H1 (cell line): Measurements from ENCODE around the gene RNF208. TPM values are rescaled to one million over a fixed set of nuclear protein-coding genes. Genes with fewer than 3 reads are reported as not detected.

Experiments
- CTCF ChIA-PET: fragments of 300-600 bp; sonication (Branson Sonifier 250); formaldehyde crosslinking; loops from one replicate; lab custom pipeline; 2021; ENCODE audit not compliant: partially characterized antibody; lab: Charles Lee
- POLR2A ChIA-PET: fragments of 300-600 bp; sonication (Branson Sonifier 250); formaldehyde crosslinking; loops from one replicate; lab custom pipeline; 2021; ENCODE audit warnings: inconsistent platforms; ENCODE audit not compliant: partially characterized antibody; lab: Charles Lee
- DNase-seq, 2 experiments: peaks; one replicate each; pipeline versions ENCODE4 v3.0.0 to v3.0.0-alpha.2; 2010 to 2022; ENCODE audit warnings: low spot score in 2 of 2, low read depth in 1 of 2, mixed read lengths in 1 of 2
- FAIRE-seq: peaks from 2 replicates; lab custom pipeline; 2011; peaks lifted over from hg19 to GRCh38; lab: Jason Lieb, UNC
- H2AFZ ChIP-seq: 2 replicates; pipeline ENCODE4 v1.8.1; 2012; ENCODE audit warnings: low read length, inconsistent platforms
- H2AK5ac ChIP-seq: 2 replicates; pipeline ENCODE4 v1.6.1; 2013; ENCODE audit warnings: low read depth, low read length
- H2BK120ac ChIP-seq: replicated peaks from 2 replicates; pipeline ENCODE3; 2013; ENCODE audit warnings: low read depth, low read length, inconsistent platforms
- H2BK12ac ChIP-seq: 2 replicates; pipeline ENCODE4 v1.6.1; 2013; ENCODE audit warnings: low read depth, low read length
- H2BK15ac ChIP-seq: 2 replicates; pipeline ENCODE4 v1.6.1; 2013; ENCODE audit warnings: low read length
- H2BK20ac ChIP-seq: 2 replicates; pipeline ENCODE4 v1.6.1; 2013; ENCODE audit warnings: low read length
- H2BK5ac ChIP-seq: 2 replicates; pipeline ENCODE4 v1.6.1; 2013; ENCODE audit warnings: low read depth, low read length
- H3K14ac ChIP-seq: 2 replicates; pipeline ENCODE4 v1.6.1; 2013; ENCODE audit warnings: inconsistent platforms; ENCODE audit not compliant: insufficient read length
- H3K18ac ChIP-seq: 2 replicates; pipeline ENCODE4 v1.6.1; 2013; ENCODE audit warnings: low read length; ENCODE audit errors: extremely low read depth
- H3K23ac ChIP-seq: 2 replicates; pipeline ENCODE4 v1.6.1; 2013; ENCODE audit warnings: inconsistent platforms; ENCODE audit not compliant: insufficient read length
- H3K23me2 ChIP-seq: 2 replicates; pipeline ENCODE4 v1.6.1; 2013; ENCODE audit warnings: low read depth, low read length
- H3K27ac ChIP-seq: 2 replicates; pipeline ENCODE4 v1.6.1; 2011; ENCODE audit warnings: low read depth, low read length, inconsistent platforms
- H3K27me3 ChIP-seq, 4 experiments: replicated peaks in 1 of 4; 1 replicate in 1 of 4; 2 replicates in 3 of 4; pipeline versions ENCODE4 v1.6.1 to v1.8.1; 2011 to 2013; ENCODE audit warnings: low read length in 3 of 4, mild to moderate bottlenecking in 3 of 4, inconsistent platforms in 2 of 4, mixed read lengths in 2 of 4, moderate library complexity in 1 of 4; ENCODE audit not compliant: control insufficient read depth in 3 of 4, insufficient read depth in 3 of 4; ENCODE audit errors: extremely low read depth in 1 of 4
- H3K36me3 ChIP-seq, 4 experiments: 2 replicates each; pipeline versions ENCODE4 v1.6.1 to v1.8.1; 2011 to 2013; ENCODE audit warnings: mild to moderate bottlenecking in 4 of 4, low read length in 3 of 4, moderate library complexity in 2 of 4, control low read depth in 1 of 4, inconsistent platforms in 1 of 4; ENCODE audit not compliant: insufficient read depth in 4 of 4, control insufficient read depth in 2 of 4
- H3K4ac ChIP-seq: replicated peaks from 2 replicates; pipeline ENCODE3; 2013; ENCODE audit warnings: low read length, low read depth, mixed read lengths, inconsistent platforms; ENCODE audit not compliant: insufficient read length
- H3K4me1 ChIP-seq, 4 experiments: replicated peaks in 1 of 4; 1 replicate in 1 of 4; 2 replicates in 3 of 4; pipeline versions ENCODE4 v1.6.1 to v1.8.1; 2011 to 2013; ENCODE audit warnings: low read length in 3 of 4, inconsistent platforms in 2 of 4, mixed read lengths in 1 of 4; ENCODE audit not compliant: insufficient read depth in 4 of 4, control insufficient read depth in 3 of 4
- H3K4me2 ChIP-seq, 2 experiments: 2 replicates each; pipeline versions ENCODE4 v1.6.1 to v1.8.1; 2011 to 2013; ENCODE audit warnings: low read depth in 2 of 2, low read length in 2 of 2, control low read depth in 1 of 2, inconsistent platforms in 1 of 2, mild to moderate bottlenecking in 1 of 2; ENCODE audit not compliant: insufficient read depth in 1 of 2
- H3K4me3 ChIP-seq, 4 experiments: fragments of 200-600, 300-600 bp in 1 of 4; sonication (generic), shearing (Covaris generic), sonication (Bioruptor Twin) in 1 of 4; 2 replicates each; pipeline versions ENCODE4 v1.5.1 to v1.8.1; 2011 to 2016; ENCODE audit warnings: low read length in 4 of 4, low read depth in 3 of 4, control low read depth in 2 of 4, inconsistent platforms in 2 of 4, mild to moderate bottlenecking in 2 of 4, mixed read lengths in 1 of 4, moderate library complexity in 1 of 4; ENCODE audit not compliant: insufficient read depth in 2 of 4; ENCODE audit errors: extremely low read depth in 1 of 4
- H3K56ac ChIP-seq: replicated peaks from 2 replicates; pipeline ENCODE3; 2013; ENCODE audit warnings: low read depth, mild to moderate bottlenecking, mixed read lengths, low read length, inconsistent platforms; ENCODE audit not compliant: insufficient read length
- H3K79me1 ChIP-seq: 2 replicates; pipeline ENCODE4 v1.6.1; 2013; ENCODE audit warnings: low read depth, low read length, control low read depth
- H3K79me2 ChIP-seq, 2 experiments: 2 replicates each; pipeline versions ENCODE4 v1.6.1 to v1.8.1; 2012 to 2013; ENCODE audit warnings: low read length in 2 of 2, mild to moderate bottlenecking in 2 of 2, inconsistent platforms in 1 of 2; ENCODE audit not compliant: insufficient read depth in 2 of 2, control insufficient read depth in 1 of 2
- H3K9ac ChIP-seq, 4 experiments: replicated peaks in 1 of 4; 1 replicate in 1 of 4; 2 replicates in 3 of 4; pipeline versions ENCODE4 v1.6.1 to v1.8.1; 2011 to 2013; ENCODE audit warnings: low read depth in 3 of 4, low read length in 3 of 4, control low read depth in 2 of 4, mild to moderate bottlenecking in 2 of 4, moderate library complexity in 2 of 4, inconsistent platforms in 1 of 4; ENCODE audit errors: extremely low read depth in 1 of 4
- H3K9me3 ChIP-seq, 2 experiments: 2 replicates each; pipeline versions ENCODE4 v1.6.1 to v1.8.1; 2012 to 2013; ENCODE audit warnings: mild to moderate bottlenecking in 2 of 2, moderate library complexity in 2 of 2, control low read depth in 1 of 2, inconsistent platforms in 1 of 2, low read depth in 1 of 2, low read length in 1 of 2, mixed read lengths in 1 of 2; ENCODE audit not compliant: insufficient read depth in 2 of 2
- H4K20me1 ChIP-seq, 2 experiments: replicated peaks in 1 of 2; 2 replicates each; pipeline versions ENCODE3 to v1.8.1; 2011 to 2013; ENCODE audit warnings: inconsistent platforms in 2 of 2, low read length in 2 of 2, mild to moderate bottlenecking in 1 of 2; ENCODE audit not compliant: insufficient read depth in 2 of 2, control insufficient read depth in 1 of 2
- H4K5ac ChIP-seq: 2 replicates; pipeline ENCODE4 v1.6.1; 2013; ENCODE audit warnings: low read length, low read depth, mixed read lengths, inconsistent platforms; ENCODE audit not compliant: insufficient read length
- H4K8ac ChIP-seq: 2 replicates; pipeline ENCODE4 v1.8.0; 2013; ENCODE audit warnings: mild to moderate bottlenecking, moderate library complexity, low read length, inconsistent platforms; ENCODE audit not compliant: insufficient read depth; ENCODE audit errors: extremely low read depth
- H4K91ac ChIP-seq: replicated peaks from 2 replicates; pipeline ENCODE3; 2013; ENCODE audit warnings: low read length, mixed read lengths, inconsistent platforms; ENCODE audit not compliant: insufficient read length
- BCL11A ChIP-seq, 2 experiments: IDR thresholded peaks; one replicate each; pipeline ENCODE4 v1.6.1; 2011; ENCODE audit warnings: low read depth in 2 of 2, low read length in 2 of 2, mild to moderate bottlenecking in 2 of 2
- CEBPB ChIP-seq: IDR thresholded peaks from 2 replicates; pipeline ENCODE4 v1.6.1; 2012; ENCODE audit warnings: low read depth, low read length
- GTF2F1 ChIP-seq: IDR thresholded peaks from 2 replicates; pipeline ENCODE4 v1.6.1; 2012; ENCODE audit warnings: low read depth, low read length, improper control_type of control experiment, borderline replicate concordance
- HDAC6 ChIP-seq: IDR thresholded peaks from one replicate; pipeline ENCODE4 v1.7.1; 2012; ENCODE audit warnings: low read depth, mild to moderate bottlenecking, inconsistent platforms, low read length, moderate library complexity
- KDM5A ChIP-seq: fragments of 200-600 bp; IDR thresholded peaks from 2 replicates; pipeline ENCODE4 v1.7.1; 2012; ENCODE audit warnings: mild to moderate bottlenecking, low read length, inconsistent platforms, mixed read lengths
- MAFK ChIP-seq: IDR thresholded peaks from 2 replicates; pipeline ENCODE4 v1.6.1; 2012; ENCODE audit warnings: low read depth, mild to moderate bottlenecking, improper control_type of control experiment, low read length
- POLR2A ChIP-seq, 2 experiments: IDR thresholded peaks; 1 replicate in 1 of 2; 2 replicates in 1 of 2; pipeline ENCODE4 v1.6.1; 2011; ENCODE audit warnings: low read depth in 2 of 2, low read length in 2 of 2, mild to moderate bottlenecking in 2 of 2; ENCODE audit errors: control extremely low read depth in 1 of 2
- RFX5 ChIP-seq: IDR thresholded peaks from 2 replicates; pipeline ENCODE4 v1.6.1; 2011; ENCODE audit warnings: low read depth, low read length, improper control_type of control experiment, borderline replicate concordance
- WGBS, 2 experiments: shearing (Covaris generic) in 1 of 2; methylation state at CpG; one replicate each; pipeline versions ENCODE4 v1.1.6 to v1.1.7; 2013 to 2015; ENCODE audit warnings: low lambda C conversion rate in 2 of 2, mixed read lengths in 2 of 2, inconsistent platforms in 1 of 2, low coverage in 1 of 2, missing lambda C conversion rate in 1 of 2; ENCODE audit not compliant: insufficient replicate concordance in 2 of 2, insufficient coverage in 1 of 2, insufficient read length in 1 of 2; ENCODE audit errors: extremely low coverage in 1 of 2, missing lambda C conversion rate in 1 of 2; 5-methylcytosine and 5-hydroxymethylcytosine counted together
- polyA plus RNA-seq, 7 experiments: library from polyadenylated mRNA; depleted of rRNA in 3 of 7; stranded (reverse) in 5 of 7; unstranded in 2 of 7; fragments of >200 nt in 5 of 7; fragments of 200-250 nt in 2 of 7; gene quantifications; 1 replicate in 5 of 7; 2 replicates in 1 of 7; 4 replicates in 1 of 7; pipeline versions ENCODE4 v1.2.1 to v1.2.3, GENCODE V29; 2011 to 2013; ENCODE audit warnings: missing spikeins in 2 of 7, mixed read lengths in 2 of 7
- total RNA-seq: library from RNA; stranded (reverse); fragmentation: NEBNext Ultra II Directional; extraction: Animal tissue kit (Norgen Biotek cat#: 25700); gene quantifications from 2 replicates; pipeline ENCODE4 v1.2.1, GENCODE V29; 2021

Gene RNF208
- total and polyA plus RNA-seq, 2 of the 8 experiments (the other 6 are each of a cell fraction or from before 2014, with no cell fraction given) = 2.7 to 7.7 TPM

DNA sequence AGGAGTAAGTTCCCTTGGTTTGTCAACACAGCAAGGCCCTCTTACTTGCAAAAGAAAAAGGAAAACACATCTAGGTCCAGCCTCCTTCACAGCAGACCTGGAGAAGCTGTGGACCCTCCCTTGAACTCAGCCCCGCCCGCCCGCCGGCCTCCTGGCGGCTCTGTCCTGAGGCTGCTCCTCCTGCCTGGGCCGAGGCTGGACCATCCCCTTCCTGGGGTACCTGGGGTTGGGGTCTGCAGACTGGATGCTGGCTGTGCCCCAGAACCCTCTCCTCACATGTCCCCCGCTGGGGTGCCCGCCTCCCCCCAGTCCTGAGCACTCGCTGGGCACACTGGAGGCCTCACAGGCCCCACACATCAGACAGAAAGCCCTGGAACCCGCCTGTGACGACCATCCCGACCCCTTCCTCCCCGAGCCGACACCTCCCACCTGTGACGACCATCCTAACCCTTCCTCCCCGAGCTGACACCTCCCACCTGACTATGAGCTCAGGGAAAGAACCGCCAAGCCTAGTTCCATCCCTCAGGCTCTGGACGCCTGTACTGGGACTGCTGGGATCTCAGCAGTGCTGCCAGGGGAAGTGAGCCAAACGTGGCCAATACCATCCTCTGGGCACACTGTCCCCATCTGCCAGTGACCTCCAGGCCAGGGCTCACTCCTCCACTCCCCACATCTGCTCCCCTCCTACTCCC is 43.0 kb downstream of the RNF208 start:
- no peak overlapping the region for H3K27ac ChIP-seq
- ChIA-PET CTCF (interaction anchor here (0.9 to 3.0 kb wide), 6 partner anchors 12 to 111 kb away, joined by 3 to 21 read pairs (median 4); no protein-coding TSS in a partner anchor), POLR2A (interaction anchor here (1.1 to 1.2 kb wide), 2 partner anchors 10 to 22 kb away, joined by 4 read pairs; partner anchors contain the start of genes ANAPC2, SSNA1 and TPRN)
- no peak overlapping the region for H4K91ac ChIP-seq
- H2BK12ac ChIP-seq = no peak overlapping the region
- no peak overlapping the region for H2BK20ac ChIP-seq
- H2AFZ ChIP-seq = no peak overlapping the region
- H2BK120ac ChIP-seq = no peak overlapping the region
- no peak overlapping the region for H3K18ac ChIP-seq
- no peaks in the 10 kb centered on the region for H3K79me2 ChIP-seq
- H3K79me1 ChIP-seq = no peaks in the 10 kb centered on the region; the same call in 1 of the 2 replicates
- FAIRE-seq (no peak), DNase-seq (no peak)
- H2BK5ac ChIP-seq = no peak overlapping the region
- H3K4me2 ChIP-seq = no peak overlapping the region
- H4K5ac ChIP-seq = no peak overlapping the region
- H4K20me1 ChIP-seq = peaks cover 2 to 26% of the 10 kb centered on the region in 2 experiments
- no peaks in the 10 kb centered on the region for H3K9me3 ChIP-seq
- no peak overlapping the region for H3K14ac ChIP-seq
- no peak overlapping the region for H3K4ac ChIP-seq
- no peak overlapping the region for H3K4me3 ChIP-seq
- no peak overlapping the region for H3K9ac ChIP-seq
- no peaks in the 10 kb centered on the region; a peak in 2 of 7 replicates for H3K27me3 ChIP-seq
- H3K4me1 ChIP-seq = peaks cover 0 to 8% (median 3%) of the 10 kb centered on the region in 4 experiments; a peak in 5 of 7 replicates
- no peak overlapping the region for H2AK5ac ChIP-seq
- peaks cover 0 to 34% (median 10%) of the 10 kb centered on the region in 4 experiments; a peak in 6 of 8 replicates for H3K36me3 ChIP-seq
- H3K23ac ChIP-seq = no peak overlapping the region
- H3K56ac ChIP-seq = no peak overlapping the region
- TF ChIP-seq HDAC6 (no peak), POLR2A (IDR thresholded peaks at IDR 0.05; ENCODE audit: control extremely low read depth in 1 of 2, low read depth in 2 of 2, low read length in 2 of 2) (no peak), MAFK (no peak), BCL11A (IDR thresholded peaks at IDR 0.05; ENCODE audit: low read depth in 2 of 2, low read length in 2 of 2) (no peak), KDM5A (no peak), CEBPB (no peak), RFX5 (no peak), GTF2F1 (no peak)
- no peak overlapping the region for H4K8ac ChIP-seq
- H2BK15ac ChIP-seq = no peak overlapping the region
- no peaks in the 10 kb centered on the region for H3K23me2 ChIP-seq
- WGBS, 2 experiments = 90% methylated on average over 19 of the region's 19 CpGs; no CpG with 5 or more reads in 1 of the 2 experiments
